BLaER1 treated with 17β-estradiol and CSF1 and Interleukin-3, amounts not matched to agents 10 nM and 100 nM (cell line): ENCODE data around the gene PRRT1.
"Not testable (repeated sequence)": the region's sequence is repeated elsewhere in the genome, so short reads cannot be mapped to it uniquely, and the experiment has no call there.

Experiments used
- H3K27ac ChIP-seq, 11 experiments: shearing (Covaris generic); formaldehyde crosslinking; 2 replicates each; pipeline ENCODE4 v1.8.1; 2022
- H3K27me3 ChIP-seq, 11 experiments: shearing (Covaris generic); formaldehyde crosslinking; 2 replicates each; pipeline ENCODE4 v1.8.1; 2022
- H3K36me3 ChIP-seq, 11 experiments: shearing (Covaris generic); formaldehyde crosslinking; 2 replicates each; pipeline ENCODE4 v1.8.1; 2022
- H3K4me1 ChIP-seq, 10 experiments: shearing (Covaris generic); formaldehyde crosslinking; 2 replicates each; pipeline ENCODE4 v1.8.1; 2022
- H3K4me2 ChIP-seq, 11 experiments: shearing (Covaris generic); formaldehyde crosslinking; 2 replicates each; pipeline ENCODE4 v1.8.1; 2022
- H3K4me3 ChIP-seq, 10 experiments: shearing (Covaris generic); formaldehyde crosslinking; 2 replicates each; pipeline ENCODE4 v1.8.1; 2022
- H3K9ac ChIP-seq, 11 experiments: shearing (Covaris generic); formaldehyde crosslinking; 2 replicates each; pipeline ENCODE4 v1.8.1; 2022
- H3K9me3 ChIP-seq, 11 experiments: shearing (Covaris generic); formaldehyde crosslinking; replicated peaks in 1 of 11; 2 replicates each; pipeline ENCODE4 v1.8.1; 2022
- H4K20me1 ChIP-seq, 11 experiments: shearing (Covaris generic); formaldehyde crosslinking; 2 replicates each; pipeline ENCODE4 v1.8.1; 2022
- Cebpa-rat ChIP-seq, 11 experiments: shearing (Covaris generic); IDR thresholded peaks; 2 replicates each; pipeline ENCODE4 v1.8.1; 2022

The PRRT1 gene

GRCh38 chr6:32151181-32151862 lies 417 bp downstream of the PRRT1 start:
- Histone ChIP-seq H3K4me3 (no peak overlapping the region), H3K27me3 (peaks cover 0 to 19% (median 8%) of the 10 kb centered on the region in 11 experiments; a peak in 11 of 22 replicates), H3K9me3 (peaks cover 0 to 9% (median 6%) of the 10 kb centered on the region in 11 experiments; a peak in 8 of 22 replicates), H4K20me1 (no peaks in the 10 kb centered on the region), H3K9ac (no peak overlapping the region; a peak in 1 of 22 replicates), H3K36me3 (peaks cover 0 to 9% (median 5%) of the 10 kb centered on the region in 11 experiments; a peak in 15 of 22 replicates), H3K4me1 (peaks cover 11 to 39% (median 31%) of the 10 kb centered on the region in 10 experiments), H3K4me2 (peak overlapping the region in 2 of 11 experiments; percentile 15 to 16; a peak in 1 of 22 replicates), H3K27ac (no peak overlapping the region)
- TF ChIP-seq Cebpa-rat (IDR thresholded peaks at IDR 0.05), result no peak

GRCh38 chr6:32149932-32150870 lies 1.5 kb downstream of the PRRT1 start:
- H3K4me3 ChIP-seq, result no peak overlapping the region

DNA sequence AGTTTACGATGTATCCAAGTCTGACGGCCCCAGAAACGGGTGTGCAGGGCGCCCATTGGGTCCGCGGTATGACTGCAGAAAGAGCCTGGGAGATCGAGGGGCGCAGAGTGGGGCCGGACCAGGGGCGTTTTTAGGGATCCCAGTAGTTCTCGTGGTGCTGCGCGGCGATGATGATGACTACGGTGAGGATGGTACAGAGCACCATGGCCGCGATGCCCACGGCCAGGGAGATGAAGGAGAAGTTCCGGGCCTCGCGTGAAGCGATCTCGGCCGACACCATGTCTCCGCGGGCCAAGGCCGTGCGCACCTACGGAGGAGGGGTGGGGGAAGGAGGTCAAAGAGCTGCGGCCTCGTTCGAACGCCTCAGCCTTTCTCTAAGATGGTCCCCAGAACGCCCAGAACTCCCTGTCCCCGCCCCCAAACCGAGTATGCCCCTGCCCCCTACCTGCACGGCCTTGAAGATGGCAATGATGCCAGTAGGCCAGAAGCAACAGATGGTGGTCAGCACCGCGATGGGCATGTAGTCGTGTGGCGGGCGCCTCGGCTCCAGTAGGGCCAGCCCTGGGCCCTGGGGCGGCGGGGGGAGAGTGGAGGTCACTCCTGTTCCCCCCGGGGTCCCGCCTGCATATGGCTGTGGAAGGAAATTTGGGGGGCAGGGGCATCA lies 2.5 kb downstream of the PRRT1 start:
- no peaks in the 10 kb centered on the region for H4K20me1 ChIP-seq
- H3K27me3 ChIP-seq, result peaks cover 0 to 19% (median 8%) of the 10 kb centered on the region in 11 experiments; a peak in 11 of 22 replicates
- H3K4me2 ChIP-seq, result no peak overlapping the region
- H3K36me3 ChIP-seq, result no peaks in the 10 kb centered on the region
- no peak for TF ChIP-seq Cebpa-rat (IDR thresholded peaks at IDR 0.05)
- H3K4me1 ChIP-seq, result peaks cover 0 to 24% (median 16%) of the 10 kb centered on the region in 10 experiments; a peak in 16 of 20 replicates
- H3K4me3 ChIP-seq, result no peak overlapping the region
- H3K9ac ChIP-seq, result no peak overlapping the region
- H3K9me3 ChIP-seq, result peaks cover 0 to 9% (median 6%) of the 10 kb centered on the region in 11 experiments; a peak in 8 of 22 replicates
- H3K27ac ChIP-seq, result no peak overlapping the region

More at GRCh38 chr6:32149932-32150870, 1.5 kb downstream of the PRRT1 start:
- H3K4me2 ChIP-seq, result no peak overlapping the region
- peaks cover 0 to 9% (median 6%) of the 10 kb centered on the region in 11 experiments; a peak in 8 of 22 replicates for H3K9me3 ChIP-seq
- no peaks in the 10 kb centered on the region for H4K20me1 ChIP-seq
- peaks cover 0 to 19% (median 8%) of the 10 kb centered on the region in 11 experiments; a peak in 11 of 22 replicates for H3K27me3 ChIP-seq
- no peak for TF ChIP-seq Cebpa-rat (IDR thresholded peaks at IDR 0.05)
- peaks cover 6 to 30% (median 23%) of the 10 kb centered on the region in 10 experiments for H3K4me1 ChIP-seq
- no peaks in the 10 kb centered on the region for H3K36me3 ChIP-seq
- H3K27ac ChIP-seq, result no peak overlapping the region
- no peak overlapping the region for H3K9ac ChIP-seq

DNA sequence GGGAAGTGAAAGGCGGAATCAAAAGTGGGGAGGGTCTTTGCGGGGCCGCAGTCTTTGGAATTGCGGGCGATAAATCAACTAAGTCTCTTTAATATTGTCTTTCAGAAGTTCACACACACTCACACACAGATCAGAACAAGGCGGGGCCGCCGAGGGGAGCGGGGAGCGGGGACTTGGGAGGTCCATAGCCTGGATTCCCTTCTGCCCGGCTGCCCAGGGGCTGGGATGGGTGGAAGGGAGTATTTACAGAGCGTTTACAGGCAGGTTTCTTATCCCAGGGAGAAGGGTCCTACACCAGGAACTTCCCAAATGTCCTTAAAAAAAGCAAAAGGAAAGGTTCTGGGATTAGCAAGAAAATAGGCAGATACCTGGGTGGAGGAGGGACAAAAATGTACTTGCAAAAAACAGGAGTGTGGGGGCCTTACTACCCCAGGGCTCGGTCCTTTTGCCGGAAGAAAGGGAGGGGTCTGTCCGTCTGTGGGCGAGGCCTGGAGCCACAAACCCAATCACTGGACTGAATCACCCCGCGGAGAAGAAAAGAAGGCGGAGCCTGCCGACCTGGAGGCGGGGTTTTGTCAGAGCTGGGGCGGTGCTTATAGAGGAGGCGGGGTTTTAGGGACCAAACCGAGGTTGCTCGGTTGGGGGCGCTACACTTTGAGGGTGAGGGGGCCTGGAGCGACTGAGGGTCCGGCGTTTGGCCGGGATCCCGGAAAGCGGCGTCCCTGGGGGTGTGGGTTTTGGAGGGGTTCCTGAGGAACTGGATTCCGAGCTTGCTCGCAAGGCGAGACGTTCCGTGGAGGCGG lies 3.2 kb downstream of the PRRT1 start:
- Histone ChIP-seq H3K27ac (no peak overlapping the region), H3K27me3 (peaks cover 0 to 19% (median 8%) of the 10 kb centered on the region in 11 experiments; a peak in 11 of 22 replicates), H3K9me3 (peaks cover 0 to 9% (median 6%) of the 10 kb centered on the region in 11 experiments; a peak in 8 of 22 replicates), H3K9ac (no peak overlapping the region), H3K4me1 (peaks cover 0 to 21% (median 16%) of the 10 kb centered on the region in 10 experiments; a peak in 16 of 20 replicates), H3K36me3 (no peaks in the 10 kb centered on the region), H3K4me3 (no peak overlapping the region), H3K4me2 (no peak overlapping the region), H4K20me1 (no peaks in the 10 kb centered on the region)
- TF ChIP-seq Cebpa-rat (IDR thresholded peaks at IDR 0.05), result no peak

DNA sequence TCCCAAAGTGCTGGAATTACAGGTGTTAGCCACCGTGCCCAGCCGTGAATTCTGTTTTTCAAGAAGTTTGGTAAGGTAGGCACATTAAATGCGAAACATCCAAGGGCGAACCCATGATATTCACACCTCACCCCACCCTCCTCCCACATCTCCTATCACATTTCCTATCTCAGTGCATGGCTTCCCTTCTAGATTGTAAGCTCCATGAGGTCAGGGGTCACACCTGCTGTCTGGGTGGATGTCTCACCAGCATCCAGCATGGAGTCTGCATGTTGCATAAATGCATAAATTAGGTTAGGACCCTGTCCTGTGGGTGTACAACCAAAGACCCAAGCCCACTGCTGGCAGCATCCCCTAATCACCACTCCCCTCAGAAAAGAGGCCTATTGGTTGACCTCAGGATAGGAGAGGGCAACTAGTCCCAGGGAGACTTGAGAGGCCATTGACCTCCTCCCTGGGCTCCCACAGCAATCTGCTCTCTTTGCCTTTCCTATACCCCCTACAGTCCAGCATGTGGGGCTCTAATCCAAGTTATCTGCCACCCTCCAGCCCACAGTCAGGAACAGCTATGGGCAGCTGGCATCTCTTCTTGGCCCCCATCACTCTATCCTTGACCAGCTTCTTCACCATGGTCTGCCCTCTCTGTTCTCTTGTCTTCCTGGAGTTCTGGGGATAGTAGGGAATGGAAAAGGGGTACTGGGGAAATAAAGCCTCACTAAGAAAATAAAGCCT lies 4.2 kb downstream of the PRRT1 start:
- peaks cover 0 to 12% (median 7%) of the 10 kb centered on the region in 10 experiments; a peak in 16 of 20 replicates for H3K4me1 ChIP-seq
- no peaks in the 10 kb centered on the region for H4K20me1 ChIP-seq
- no peak overlapping the region for H3K9ac ChIP-seq
- no peak for TF ChIP-seq Cebpa-rat (IDR thresholded peaks at IDR 0.05)
- H3K27ac ChIP-seq, result no peak overlapping the region
- H3K4me3 ChIP-seq, result no peak overlapping the region
- H3K27me3 ChIP-seq, result peaks cover 0 to 19% (median 8%) of the 10 kb centered on the region in 11 experiments; a peak in 11 of 22 replicates
- no peak overlapping the region for H3K4me2 ChIP-seq
- H3K9me3 ChIP-seq, result peaks cover 0 to 9% (median 6%) of the 10 kb centered on the region in 11 experiments; a peak in 8 of 22 replicates
- H3K36me3 ChIP-seq, result no peaks in the 10 kb centered on the region

DNA sequence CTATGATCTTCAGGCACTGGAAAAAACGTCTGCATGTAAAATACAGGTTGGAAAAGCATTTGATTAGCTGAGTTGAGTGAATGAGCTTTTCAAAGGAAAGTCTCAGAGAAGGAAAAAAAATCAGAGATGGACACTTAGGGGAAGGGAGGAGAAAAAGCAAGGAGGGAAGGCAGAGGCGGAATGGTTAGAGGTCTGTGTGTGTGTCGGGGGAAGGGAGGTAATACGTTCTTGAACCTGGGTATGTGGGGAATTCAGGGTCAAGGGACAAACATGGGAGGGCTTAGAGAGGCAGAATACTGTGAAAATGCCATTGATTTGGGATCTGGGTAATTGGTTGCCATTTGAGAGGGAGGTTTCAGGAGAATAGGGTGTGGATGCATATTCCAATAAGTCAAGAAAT lies 5.1 kb downstream of the PRRT1 start:
- no peak overlapping the region for H3K9ac ChIP-seq
- H3K27me3 ChIP-seq, result peaks cover 0 to 19% (median 8%) of the 10 kb centered on the region in 11 experiments; a peak in 10 of 22 replicates
- H3K9me3 ChIP-seq, result peaks cover 0 to 9% (median 6%) of the 10 kb centered on the region in 11 experiments; a peak in 8 of 22 replicates
- H3K36me3 ChIP-seq, result no peaks in the 10 kb centered on the region
- TF ChIP-seq Cebpa-rat (IDR thresholded peaks at IDR 0.05), result no peak
- peaks cover 0 to 6% (median 1%) of the 10 kb centered on the region in 10 experiments; a peak in 6 of 20 replicates for H3K4me1 ChIP-seq
- no peak overlapping the region for H3K27ac ChIP-seq
- no peaks in the 10 kb centered on the region for H4K20me1 ChIP-seq
- no peak overlapping the region for H3K4me2 ChIP-seq
- no peak overlapping the region for H3K4me3 ChIP-seq

- no peak for TF ChIP-seq Cebpa-rat (IDR thresholded peaks at IDR 0.05)
- no peak overlapping the region for H3K4me3 ChIP-seq
- H3K9me3 ChIP-seq, result peaks cover 0 to 9% (median 6%) of the 10 kb centered on the region in 11 experiments; a peak in 8 of 22 replicates
- no peak overlapping the region for H3K4me2 ChIP-seq
- peaks cover 0 to 19% (median 8%) of the 10 kb centered on the region in 11 experiments; a peak in 10 of 22 replicates for H3K27me3 ChIP-seq
- H3K36me3 ChIP-seq, result no peaks in the 10 kb centered on the region
- no peak overlapping the region for H3K9ac ChIP-seq
- peaks cover 0 to 7% (median under 1%) of the 10 kb centered on the region in 10 experiments; a peak in 6 of 20 replicates for H3K4me1 ChIP-seq
- H4K20me1 ChIP-seq, result no peaks in the 10 kb centered on the region
- no peak overlapping the region for H3K27ac ChIP-seq
Observed at GRCh38 chr6:32146287-32146686, 5.5 kb downstream of the PRRT1 start.

- H3K4me2 ChIP-seq, H3K36me3 ChIP-seq, H3K4me3 ChIP-seq, H3K9ac ChIP-seq, H4K20me1 ChIP-seq, H3K4me1 ChIP-seq, H3K9me3 ChIP-seq, H3K27ac ChIP-seq: not testable (repeated sequence)
- peaks cover 0 to 19% (median 8%) of the 10 kb centered on the region in 11 experiments; a peak in 9 of 22 replicates for H3K27me3 ChIP-seq
Observed at GRCh38 chr6:32144238-32144637, 7.5 kb downstream of the PRRT1 start.
